Temporal lobe (tissue), 2 donors: ENCODE measurements around the gene TNFRSF17. TPM values are rescaled to one million over a fixed set of nuclear protein-coding genes. Genes with fewer than 3 reads are reported as not detected.

ENCODE experiments used
- small RNA-seq: library from RNA; depleted of rRNA; stranded (forward); fragments of <200 nt; gene quantifications from one replicate; pipeline ENCODE3, GENCODE V24; 2014; ENCODE audit warnings: low replicate concordance
- total RNA-seq: library from RNA; depleted of rRNA; stranded (reverse); fragments of >200 nt; gene quantifications from one replicate; pipeline ENCODE4 v1.2.3, GENCODE V29; 2014

TNFRSF17 gene
- total RNA-seq, 1 donor from 2014 or later = not detected

Small RNA genes lying within 50 kb of the gene (small RNA-seq; reads per million reads assigned to genes)
- not detected for gene AC007216.5
- gene UBL5P4 = not detected

Other genes with a start within 250 kb of the TNFRSF17 start
- gene TXNDC11, start 222.4 kb upstream of the TNFRSF17 start, total RNA-seq = 10.3 TPM
- gene ZC3H7A, start 168.0 kb upstream of the TNFRSF17 start, total RNA-seq = 46.7 TPM
- 43.0 TPM for gene RSL1D1, start 113.7 kb upstream of the TNFRSF17 start, total RNA-seq
- gene GSPT1, start 49.3 kb upstream of the TNFRSF17 start, total RNA-seq = 58.5 TPM
- 3.9 TPM for gene NPIPB2, start 23.2 kb upstream of the TNFRSF17 start, total RNA-seq
- gene SNX29, start 11.5 kb downstream of the TNFRSF17 start, total RNA-seq = 18.4 TPM